Stimulated activated naive CD4-positive, alpha-beta T cell (primary cell): ENCODE measurements around the gene OMP.
"Not testable (repeated sequence)": the region's sequence is repeated elsewhere in the genome, so short reads cannot be mapped to it uniquely, and the experiment has no call there.

ENCODE experiments used
- DNase-seq, 6 experiments: peaks; one replicate each; lab custom pipeline; 2025; lab: John Stamatoyannopoulos, UW

The OMP gene

GRCh38 chr11:77086521-77087472, 15.8 kb upstream of the OMP start:
- no peak for DNase-seq

GRCh38 chr11:77087723-77088225, 14.9 kb upstream of the OMP start:
- no peak for DNase-seq

- no peak for DNase-seq
Observed at GRCh38 chr11:77088236-77089003, 14.2 kb upstream of the OMP start.

- DNase-seq: no peak
Observed at GRCh38 chr11:77089004-77089545, 13.6 kb upstream of the OMP start.

- DNase-seq: no peak
Observed at GRCh38 chr11:77090046-77090372, 12.6 kb upstream of the OMP start.

- no peak for DNase-seq
Observed at GRCh38 chr11:77090373-77091111, 12.1 kb upstream of the OMP start.

GRCh38 chr11:77091146-77091940, 11.3 kb upstream of the OMP start:
- peak; percentile 55 to 75 (median 66) for DNase-seq

- no peak for DNase-seq
Observed at GRCh38 chr11:77092382-77092781, 10.3 kb upstream of the OMP start.

GRCh38 chr11:77093056-77093891, 9.4 kb upstream of the OMP start:
- no peak for DNase-seq

GRCh38 chr11:77093987-77094840, 8.4 kb upstream of the OMP start:
- DNase-seq: no peak

GRCh38 chr11:77094841-77095365, 7.7 kb upstream of the OMP start:
- no peak for DNase-seq

- DNase-seq: no peak
Observed at GRCh38 chr11:77095551-77096490, 6.8 kb upstream of the OMP start.

GRCh38 chr11:77096591-77097019, 6.0 kb upstream of the OMP start:
- no peak for DNase-seq

- DNase-seq: not testable (repeated sequence)
Observed at GRCh38 chr11:77097180-77097579, 5.5 kb upstream of the OMP start.

- no peak for DNase-seq
Observed at GRCh38 chr11:77100166-77101042, 2.2 kb upstream of the OMP start.

GRCh38 chr11:77101043-77101537, 1.6 kb upstream of the OMP start:
- no peak for DNase-seq

GRCh38 chr11:77103319-77103718, 679 bp downstream of the OMP start:
- no peak for DNase-seq
